ENCODE data around the gene SCARB2. TPM values are rescaled to one million over a fixed set of nuclear protein-coding genes. Genes with fewer than 3 reads are reported as not detected.

Gene SCARB2
- total and polyA plus RNA-seq, 2 of the 4 experiments (the other 2 are of a cell fraction): 69.2 to 102 TPM

DNA sequence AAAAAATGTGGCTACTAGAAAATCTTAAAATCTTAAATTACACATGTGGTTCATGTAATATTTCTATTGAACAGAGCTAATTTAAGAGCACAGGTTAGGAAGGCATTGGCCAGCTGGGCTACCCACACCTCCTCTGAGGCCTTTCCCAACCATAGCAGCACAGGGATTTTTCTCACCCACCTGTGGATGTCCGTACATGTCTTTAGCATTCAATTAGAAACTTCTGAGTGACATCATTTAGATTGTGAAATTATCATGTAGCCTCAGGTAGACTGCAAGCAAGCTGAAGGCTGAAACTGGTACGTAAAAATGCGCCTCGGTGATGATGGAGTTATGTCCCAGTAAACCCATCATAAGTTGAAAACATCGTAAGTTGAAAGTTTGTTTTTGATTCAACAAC, 31.2 kb downstream of the SCARB2 start:
- no peak overlapping the region for H3K27ac ChIP-seq (ENCODE audit: insufficient read depth, low read length)
- dilution Hi-C loops (cut with HindIII; ENCODE audit: low sequenced_read_pairs, unreplicated experiment) (no loop called here), intact Hi-C loops (cut with micrococcal nuclease) (no loop called here), in situ Hi-C loops (cut with MboI; ENCODE audit: low sequenced_read_pairs) (loop anchor here (10.0 kb wide), 1 partner anchor 192 kb away; no protein-coding TSS in a partner anchor)
- no peak overlapping the region for H2AK9ac ChIP-seq (replicated peaks; ENCODE audit: low read depth, low read length, poor library complexity)
- no peak for ATAC-seq (ENCODE audit: low read depth)
- H3K79me1 ChIP-seq (ENCODE audit: low read depth in 1 of 2, low read length in 2 of 2): peaks cover 24 to 62% of the 10 kb centered on the region in 2 experiments
- H2BK5ac ChIP-seq (ENCODE audit: low read depth, low read length, poor library complexity, severe bottlenecking): no peak overlapping the region
- H3K4ac ChIP-seq (ENCODE audit: low read depth, low read length): no peak overlapping the region
- H3K27me3 ChIP-seq (ENCODE audit: control insufficient read depth, insufficient read depth, low read length): no peaks in the 10 kb centered on the region
- H3K14ac ChIP-seq (replicated peaks; ENCODE audit: low read depth, low read length): no peak overlapping the region
- H3K18ac ChIP-seq (ENCODE audit: low read depth, low read length): no peak overlapping the region
- no peak overlapping the region for H3K56ac ChIP-seq (ENCODE audit: extremely low read depth, insufficient read depth, low read length)
- WGBS, 2 experiments (ENCODE audit: extremely low coverage in 2 of 2, insufficient read length in 1 of 2): no CpG with 5 or more reads among the region's 5 CpGs
- H4K91ac ChIP-seq (ENCODE audit: insufficient read depth, low read depth, low read length): no peak overlapping the region
- H4K20me1 ChIP-seq (ENCODE audit: insufficient read depth, low read length): peaks cover 21% of the 10 kb centered on the region; the same call in 1 of the 2 replicates
- POLR2A ChIA-PET (ENCODE audit: unreplicated experiment): no interaction called here
- H3K4me2 ChIP-seq (ENCODE audit: low read depth, low read length): no peak overlapping the region
- H3K9me3 ChIP-seq (ENCODE audit: control insufficient read depth, insufficient read depth, low read length): no peaks in the 10 kb centered on the region
- DNase-seq: no peak
- peaks cover 3% of the 10 kb centered on the region; the same call in 1 of the 2 replicates for H3K4me1 ChIP-seq (ENCODE audit: control insufficient read depth, insufficient read depth, low read length)
- no peak overlapping the region for H3K4me3 ChIP-seq (ENCODE audit: insufficient read depth, low read depth, low read length)
- no peak overlapping the region for H2BK20ac ChIP-seq (ENCODE audit: low read depth, low read length)
- peaks cover 13% of the 10 kb centered on the region for H3K9me1 ChIP-seq (ENCODE audit: insufficient read depth, low read length)
- H3K36me3 ChIP-seq (ENCODE audit: control insufficient read depth, insufficient read depth, low read length): peaks cover 11% of the 10 kb centered on the region
- no peak overlapping the region for H2BK15ac ChIP-seq (ENCODE audit: low read depth, low read length)
- H3K9ac ChIP-seq (ENCODE audit: low read depth, low read length): no peak overlapping the region
- TF ChIP-seq RCOR1 (IDR thresholded peaks at IDR 0.05; ENCODE audit: insufficient replicate concordance, low read length): no peak
- TF ChIP-seq NFE2L2 (IDR thresholded peaks at IDR 0.05; ENCODE audit: low read depth, low read length): no peak
- TF ChIP-seq RFX5 (IDR thresholded peaks at IDR 0.05; ENCODE audit: low read depth, low read length): no peak
- no peak for TF ChIP-seq CHD1 (IDR thresholded peaks at IDR 0.05; ENCODE audit: low read depth, low read length)
- TF ChIP-seq POLR2A (IDR thresholded peaks at IDR 0.05; ENCODE audit: low read depth, low read length): no peak
- TF ChIP-seq, protein P1, sequence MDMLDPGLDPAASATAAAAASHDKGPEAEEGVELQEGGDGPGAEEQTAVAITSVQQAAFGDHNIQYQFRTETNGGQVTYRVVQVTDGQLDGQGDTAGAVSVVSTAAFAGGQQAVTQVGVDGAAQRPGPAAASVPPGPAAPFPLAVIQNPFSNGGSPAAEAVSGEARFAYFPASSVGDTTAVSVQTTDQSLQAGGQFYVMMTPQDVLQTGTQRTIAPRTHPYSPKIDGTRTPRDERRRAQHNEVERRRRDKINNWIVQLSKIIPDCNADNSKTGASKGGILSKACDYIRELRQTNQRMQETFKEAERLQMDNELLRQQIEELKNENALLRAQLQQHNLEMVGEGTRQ (IDR thresholded peaks at IDR 0.05; ENCODE audit: low read depth, low read length): no peak
- TF ChIP-seq FOS (IDR thresholded peaks at IDR 0.05; ENCODE audit: low read depth, low read length): no peak
- no peak for TF ChIP-seq SMC3 (IDR thresholded peaks at IDR 0.05; ENCODE audit: low read depth, low read length)
- TF ChIP-seq CEBPB (IDR thresholded peaks at IDR 0.05; ENCODE audit: low read depth, low read length): no peak
- no peak for TF ChIP-seq MAFK (IDR thresholded peaks at IDR 0.05; ENCODE audit: low read depth, low read length)
- no peak for TF ChIP-seq MXI1 (IDR thresholded peaks at IDR 0.05; ENCODE audit: borderline replicate concordance, low read depth, low read length)
- TF ChIP-seq MAZ (IDR thresholded peaks at IDR 0.05; ENCODE audit: borderline replicate concordance, low read depth, low read length): no peak
- TF ChIP-seq BHLHE40 (IDR thresholded peaks at IDR 0.05; ENCODE audit: low read depth, low read length): no peak
- no peak for TF ChIP-seq ELK1 (IDR thresholded peaks at IDR 0.05; ENCODE audit: borderline replicate concordance, low read depth, low read length)
- TF ChIP-seq, protein P2, sequence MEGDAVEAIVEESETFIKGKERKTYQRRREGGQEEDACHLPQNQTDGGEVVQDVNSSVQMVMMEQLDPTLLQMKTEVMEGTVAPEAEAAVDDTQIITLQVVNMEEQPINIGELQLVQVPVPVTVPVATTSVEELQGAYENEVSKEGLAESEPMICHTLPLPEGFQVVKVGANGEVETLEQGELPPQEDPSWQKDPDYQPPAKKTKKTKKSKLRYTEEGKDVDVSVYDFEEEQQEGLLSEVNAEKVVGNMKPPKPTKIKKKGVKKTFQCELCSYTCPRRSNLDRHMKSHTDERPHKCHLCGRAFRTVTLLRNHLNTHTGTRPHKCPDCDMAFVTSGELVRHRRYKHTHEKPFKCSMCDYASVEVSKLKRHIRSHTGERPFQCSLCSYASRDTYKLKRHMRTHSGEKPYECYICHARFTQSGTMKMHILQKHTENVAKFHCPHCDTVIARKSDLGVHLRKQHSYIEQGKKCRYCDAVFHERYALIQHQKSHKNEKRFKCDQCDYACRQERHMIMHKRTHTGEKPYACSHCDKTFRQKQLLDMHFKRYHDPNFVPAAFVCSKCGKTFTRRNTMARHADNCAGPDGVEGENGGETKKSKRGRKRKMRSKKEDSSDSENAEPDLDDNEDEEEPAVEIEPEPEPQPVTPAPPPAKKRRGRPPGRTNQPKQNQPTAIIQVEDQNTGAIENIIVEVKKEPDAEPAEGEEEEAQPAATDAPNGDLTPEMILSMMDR (conservative IDR thresholded peaks at IDR 0.05; ENCODE audit: low read depth, low read length): no peak
- TF ChIP-seq RAD21 (IDR thresholded peaks at IDR 0.05; ENCODE audit: low read length): no peak
- CTCF ChIA-PET: interaction anchor here (2.0 kb wide), 1 partner anchor 195 kb away, joined by 6 read pairs; no protein-coding TSS in a partner anchor
- H2AK5ac ChIP-seq (ENCODE audit: low read depth, low read length): no peak overlapping the region
- no peak overlapping the region for H4K8ac ChIP-seq (ENCODE audit: low read depth in 2 of 2, low read length in 2 of 2)
- no peak overlapping the region for H2AFZ ChIP-seq (replicated peaks; ENCODE audit: low read length, poor library complexity)
- no TSS peak for BruUV-seq (replicated peaks)
- no peak overlapping the region for H2BK120ac ChIP-seq (ENCODE audit: low read depth, low read length)
- no peak overlapping the region for H4K5ac ChIP-seq (ENCODE audit: low read depth, low read length)
- no peak overlapping the region for H3K23ac ChIP-seq (ENCODE audit: low read depth, low read length)
